NK-92 treated with Interleukin-12 subunit alpha and Interleukin-12 subunit beta, amount 100 ng/mL, for 24 hours (cell line): ENCODE results near the gene HASPIN.

Experiments
- DNase-seq: peaks from one replicate; lab custom pipeline; 2025; lab: John Stamatoyannopoulos, UW

HASPIN gene

GRCh38 chr17:3735515-3735914, 11.8 kb downstream of the HASPIN start:
- DNase-seq: no peak

- DNase-seq: no peak
Measured at GRCh38 chr17:3738562-3739295, 15.0 kb downstream of the HASPIN start.

- DNase-seq: no peak
Measured at GRCh38 chr17:3739422-3740124, 15.9 kb downstream of the HASPIN start.

- no peak for DNase-seq
Measured at GRCh38 chr17:3740611-3741073, 16.9 kb downstream of the HASPIN start.

GRCh38 chr17:3744014-3744413, 20.3 kb downstream of the HASPIN start:
- DNase-seq: no peak

GRCh38 chr17:3745071-3745470, 21.4 kb downstream of the HASPIN start:
- DNase-seq: no peak

GRCh38 chr17:3747805-3748204, 24.1 kb downstream of the HASPIN start:
- DNase-seq: no peak

GRCh38 chr17:3748576-3748975, 24.9 kb downstream of the HASPIN start:
- DNase-seq: no peak

- no peak for DNase-seq
Measured at GRCh38 chr17:3750296-3750695, 26.6 kb downstream of the HASPIN start.

- peak; percentile 25 for DNase-seq
Measured at GRCh38 chr17:3750926-3751325, 27.2 kb downstream of the HASPIN start.

GRCh38 chr17:3751836-3752235, 28.1 kb downstream of the HASPIN start:
- DNase-seq: no peak

- no peak for DNase-seq
Measured at GRCh38 chr17:3753624-3754023, 29.9 kb downstream of the HASPIN start.

GRCh38 chr17:3754066-3754457, 30.4 kb downstream of the HASPIN start:
- DNase-seq: no peak

- no peak for DNase-seq
Measured at GRCh38 chr17:3754458-3755334, 31.0 kb downstream of the HASPIN start.

GRCh38 chr17:3755335-3756030, 31.8 kb downstream of the HASPIN start:
- DNase-seq: no peak

- no peak for DNase-seq
Measured at GRCh38 chr17:3759597-3760216, 36.0 kb downstream of the HASPIN start.

GRCh38 chr17:3761036-3761917, 37.6 kb downstream of the HASPIN start:
- DNase-seq: no peak

- DNase-seq: no peak
Measured at GRCh38 chr17:3761918-3762380, 38.2 kb downstream of the HASPIN start.

- peak; percentile 25 for DNase-seq
Measured at GRCh38 chr17:3762922-3763776, 39.4 kb downstream of the HASPIN start.
